Esophagus squamous epithelium (tissue), 5 donors: ENCODE data around the gene GAS2. TPM values are rescaled to one million over a fixed set of nuclear protein-coding genes. Genes with fewer than 3 reads are reported as not detected.

Experiments used
- DNase-seq: peaks from one replicate; lab custom pipeline; 2025; lab: John Stamatoyannopoulos, UW
- H3K27ac ChIP-seq, 4 donors: fragments of 200-600 bp; sonication (generic); one replicate each; pipeline ENCODE4 v1.5.1; 2016 to 2019; ENCODE audit warnings: mild to moderate bottlenecking in 1 of 4
- H3K27me3 ChIP-seq, 4 donors: fragments of 200-600 bp; sonication (generic); 1 replicate in 3 of 4; 2 replicates in 1 of 4; pipeline versions ENCODE4 v1.5.1 to v1.6.0; 2017 to 2021; ENCODE audit warnings: antibody characterized with exemption in 1 of 4
- H3K36me3 ChIP-seq, 3 donors: fragments of 200-600 bp; sonication (generic); one replicate each; pipeline ENCODE4 v1.5.1; 2016 to 2019
- H3K4me1 ChIP-seq, 3 donors: fragments of 200-600 bp; sonication (generic); one replicate each; pipeline ENCODE4 v1.5.1; 2017 to 2019
- H3K4me3 ChIP-seq, 4 donors: fragments of 200-600 bp; sonication (generic); 1 replicate in 3 of 4; 2 replicates in 1 of 4; pipeline ENCODE4 v1.5.1; 2016 to 2019; ENCODE audit warnings: mild to moderate bottlenecking in 2 of 4, moderate library complexity in 1 of 4
- H3K9me3 ChIP-seq, 3 donors: fragments of 200-600 bp; sonication (generic); one replicate each; pipeline ENCODE4 v1.5.1; 2016 to 2019
- CTCF ChIP-seq, 6 experiments: fragments of 450-650 bp in 4 of 6; fragments of 200-600 bp in 2 of 6; sonication (generic) in 2 of 6; IDR thresholded peaks; one replicate each; pipeline ENCODE4 v1.5.1; 2016 to 2019; ENCODE audit warnings: antibody characterized with exemption in 6 of 6, mild to moderate bottlenecking in 4 of 6, moderate library complexity in 4 of 6
- POLR2A ChIP-seq, 4 donors: fragments of 450-650 bp; IDR thresholded peaks; one replicate each; pipeline ENCODE4 v1.6.1; 2017; ENCODE audit warnings: antibody characterized with exemption in 4 of 4, mild to moderate bottlenecking in 4 of 4, moderate library complexity in 3 of 4
- WGBS, 2 donors: methylation state at CpG; one replicate each; pipeline ENCODE4 v1.1.5; 2018; 5-methylcytosine and 5-hydroxymethylcytosine counted together
- intact Hi-C: fragments of 100-400 bp; cut with DNase I; formaldehyde crosslinking; loops from one replicate; pipeline ENCODE4 v1.15.0; 2022
- total RNA-seq, 4 donors: library from RNA; depleted of rRNA; stranded (reverse); fragments of >200 nt; gene quantifications; one replicate each; pipeline ENCODE4 v1.1.0, GENCODE V29; 2016
- donor health status: DM: yes; HTN: yes; CAD: no.

The GAS2 gene
- total RNA-seq, 4 donors from 2014 or later, result 0.15 to 4.0 (median 2.5) TPM

- TF ChIP-seq POLR2A (IDR thresholded peaks at IDR 0.05) (no peak), CTCF (IDR thresholded peaks at IDR 0.05) (no peak)
- Histone ChIP-seq H3K4me3 (no peak overlapping the region), H3K9me3 (no peaks in the 10 kb centered on the region), H3K27me3 (no peaks in the 10 kb centered on the region), H3K27ac (no peak overlapping the region), H3K36me3 (no peaks in the 10 kb centered on the region), H3K4me1 (no peaks in the 10 kb centered on the region)
- intact Hi-C loops, result no loop called here
- 40 to 63% methylated on average over 1 of the region's 1 CpG for WGBS, 2 donors
- DNase-seq, result no peak
Measured at GRCh38 chr11:22699388-22699787, 33.0 kb downstream of the GAS2 start.

GRCh38 chr11:22702031-22702430 lies 35.6 kb downstream of the GAS2 start:
- H3K36me3 ChIP-seq, result no peaks in the 10 kb centered on the region
- H3K4me1 ChIP-seq, result no peaks in the 10 kb centered on the region
- no peak for DNase-seq
- no peaks in the 10 kb centered on the region for H3K9me3 ChIP-seq
- intact Hi-C loops, result no loop called here
- no peaks in the 10 kb centered on the region for H3K27me3 ChIP-seq
- H3K4me3 ChIP-seq, result no peak overlapping the region
- no peak overlapping the region for H3K27ac ChIP-seq
- TF ChIP-seq CTCF (IDR thresholded peaks at IDR 0.05) (no peak), POLR2A (IDR thresholded peaks at IDR 0.05) (no peak)

GRCh38 chr11:22703040-22703439 lies 36.6 kb downstream of the GAS2 start:
- H3K9me3 ChIP-seq, result no peaks in the 10 kb centered on the region
- DNase-seq, result no peak
- TF ChIP-seq CTCF (IDR thresholded peaks at IDR 0.05) (no peak), POLR2A (IDR thresholded peaks at IDR 0.05) (no peak)
- H3K4me3 ChIP-seq, result no peak overlapping the region
- intact Hi-C loops, result no loop called here
- 40 to 49% methylated on average over 3 of the region's 3 CpGs for WGBS, 2 donors
- no peaks in the 10 kb centered on the region for H3K27me3 ChIP-seq
- no peaks in the 10 kb centered on the region for H3K36me3 ChIP-seq
- H3K27ac ChIP-seq, result no peak overlapping the region
- H3K4me1 ChIP-seq, result no peaks in the 10 kb centered on the region

- TF ChIP-seq CTCF (IDR thresholded peaks at IDR 0.05) (no peak), POLR2A (IDR thresholded peaks at IDR 0.05) (no peak)
Measured at GRCh38 chr11:22703591-22703990, 37.2 kb downstream of the GAS2 start.

GRCh38 chr11:22707119-22707899 lies 40.9 kb downstream of the GAS2 start:
- H3K4me1 ChIP-seq, result peaks cover 0 to 18% (median 0%) of the 10 kb centered on the region in 3 donors
- intact Hi-C loops, result no loop called here
- H3K36me3 ChIP-seq, result no peaks in the 10 kb centered on the region
- H3K27me3 ChIP-seq, result no peaks in the 10 kb centered on the region
- H3K27ac ChIP-seq, result no peak overlapping the region
- H3K9me3 ChIP-seq, result no peaks in the 10 kb centered on the region
- 58% methylated on average over 3 of the region's 3 CpGs for WGBS, 2 donors
- TF ChIP-seq POLR2A (IDR thresholded peaks at IDR 0.05) (no peak), CTCF (IDR thresholded peaks at IDR 0.05) (no peak)
- no peak for DNase-seq
- H3K4me3 ChIP-seq, result no peak overlapping the region

More at GRCh38 chr11:22703591-22703990, 37.2 kb downstream of the GAS2 start:
- Histone ChIP-seq H3K27me3 (no peaks in the 10 kb centered on the region), H3K27ac (no peak overlapping the region), H3K36me3 (no peaks in the 10 kb centered on the region), H3K9me3 (no peaks in the 10 kb centered on the region), H3K4me1 (no peaks in the 10 kb centered on the region), H3K4me3 (no peak overlapping the region)
- intact Hi-C loops, result no loop called here
- 57 to 73% methylated on average over 2 of the region's 2 CpGs for WGBS, 2 donors
- no peak for DNase-seq
